A549 (cell line): Measurements from ENCODE around the gene AGTPBP1. TPM values are rescaled to one million over a fixed set of nuclear protein-coding genes. Genes with fewer than 3 reads are reported as not detected.

Source experiments
- ATAC-seq, 2 experiments: fragments of 200-7000 bp in 1 of 2; fragments of >200 bp in 1 of 2; cut with Nextera tagmentation in 1 of 2; cut with Tn5 transposase in 1 of 2; 3 replicates each; pipeline versions ENCODE4 v1.8.0 to v1.9.1; 2018 to 2020; ENCODE audit warnings: mild to moderate bottlenecking in 1 of 2, moderate library complexity in 1 of 2
- CTCF ChIA-PET: fragments of 300-600 bp; sonication (Branson Sonifier 250); formaldehyde crosslinking; extraction: SDS; loops from one replicate; lab custom pipeline; 2021; ENCODE audit warnings: antibody characterized with exemption, inconsistent platforms; lab: Yijun Ruan, JAX
- POLR2A ChIA-PET: fragments of 350-600 bp; formaldehyde crosslinking; extraction: SDS; loops from one replicate; lab custom pipeline; 2021; ENCODE audit warnings: antibody characterized with exemption, inconsistent platforms; lab: Yijun Ruan, JAX
- DNase-seq, 2 experiments: peaks; one replicate each; pipeline versions ENCODE4 v3.0.0 to v3.0.0-alpha.2; 2011 to 2016; ENCODE audit warnings: low read depth in 1 of 2, low spot score in 1 of 2
- FAIRE-seq: peaks from 2 replicates; lab custom pipeline; 2011; peaks lifted over from hg19 to GRCh38; lab: Jason Lieb, UNC
- H3K27ac ChIP-seq, 2 experiments: fragments of >200 bp; sonication (Bioruptor Twin); formaldehyde crosslinking; 3 replicates each; pipeline ENCODE4 v1.5.1; 2016 to 2017
- H3K4me1 ChIP-seq: fragments of >200 bp; sonication (Bioruptor Twin); formaldehyde crosslinking; 3 replicates; pipeline ENCODE4 v1.6.1; 2016
- H3K4me2 ChIP-seq: fragments of >200 bp; sonication (Bioruptor Twin); formaldehyde crosslinking; 3 replicates; pipeline ENCODE4 v1.6.1; 2016
- H3K4me3 ChIP-seq: fragments of >200 bp; sonication (Bioruptor Twin); formaldehyde crosslinking; 3 replicates; pipeline ENCODE4 v1.5.1; 2016
- H3K9me3 ChIP-seq: fragments of >200 bp; sonication (Bioruptor Twin); formaldehyde crosslinking; 3 replicates; pipeline ENCODE4 v1.6.1; 2016
- BCL3 ChIP-seq: fragments of >200 bp; sonication (Bioruptor Twin); formaldehyde crosslinking; IDR thresholded peaks from 3 replicates; pipeline ENCODE4 v1.6.1; 2016
- CBX2 ChIP-seq: fragments of 200-600 bp; sonication (generic); IDR thresholded peaks from 2 replicates; pipeline ENCODE4 v1.6.1; 2016; ENCODE audit warnings: low read depth, mild to moderate bottlenecking, borderline replicate concordance
- CEBPB ChIP-seq, 2 experiments: fragments of >200 bp in 1 of 2; sonication (Bioruptor Twin) in 1 of 2; formaldehyde crosslinking in 1 of 2; IDR thresholded peaks; 2 replicates each; pipeline ENCODE4 v1.6.1; 2012 to 2016
- CHD2 ChIP-seq: fragments of 150-350 bp; IDR thresholded peaks from 2 replicates; pipeline ENCODE4 v1.6.1; 2014; ENCODE audit warnings: low read length; ENCODE audit not compliant: partially characterized antibody
- CHD4 ChIP-seq: fragments of 200-600 bp; sonication (generic); IDR thresholded peaks from 2 replicates; pipeline ENCODE4 v1.6.1; 2016; ENCODE audit warnings: antibody characterized with exemption, mild to moderate bottlenecking, borderline replicate concordance
- FOSL2 ChIP-seq, 2 experiments: fragments of 450-650 bp in 1 of 2; fragments of >200 bp in 1 of 2; sonication (Bioruptor Twin) in 1 of 2; formaldehyde crosslinking; IDR thresholded peaks; 2 replicates each; pipeline versions ENCODE4 v1.5.0 to v1.6.1; 2016 to 2020; ENCODE audit warnings: mild to moderate bottlenecking in 1 of 2, moderate library complexity in 1 of 2
- GATA3 ChIP-seq: IDR thresholded peaks from 2 replicates; pipeline ENCODE4 v1.6.1; 2012; ENCODE audit warnings: borderline replicate concordance
- HEYL ChIP-seq: fragments of 250-450 bp; sonication (Bioruptor Pico); IDR thresholded peaks from 2 replicates; pipeline ENCODE4 v1.8.0; 2021; ENCODE audit warnings: mild to moderate bottlenecking, moderate library complexity
- JUNB ChIP-seq: fragments of >200 bp; sonication (Bioruptor Twin); formaldehyde crosslinking; IDR thresholded peaks from 2 replicates; pipeline ENCODE4 v1.6.1; 2016
- MAZ ChIP-seq: fragments of 150-350 bp; IDR thresholded peaks from 2 replicates; pipeline ENCODE4 v1.6.1; 2014; ENCODE audit warnings: antibody characterized with exemption, low read depth, low read length, borderline replicate concordance
- MYC ChIP-seq: IDR thresholded peaks from 2 replicates; pipeline ENCODE4 v1.6.1; 2012; ENCODE audit warnings: mild to moderate bottlenecking, inconsistent platforms, low read length, improper control_type of control experiment, borderline replicate concordance
- NFE2L2 ChIP-seq: fragments of 150-350 bp; conservative IDR thresholded peaks from 2 replicates; pipeline ENCODE4 v1.6.1; 2014; ENCODE audit warnings: low read length
- NR3C1 ChIP-seq: fragments of >200 bp; sonication (Bioruptor Twin); formaldehyde crosslinking; IDR thresholded peaks from 3 replicates; pipeline ENCODE4 v1.6.1; 2017
- POLR2A ChIP-seq: IDR thresholded peaks from 2 replicates; pipeline ENCODE4 v1.6.1; 2012; ENCODE audit warnings: mild to moderate bottlenecking, low read length
- RAD21 ChIP-seq, 2 experiments: fragments of >200 bp in 1 of 2; sonication (Bioruptor Twin) in 1 of 2; formaldehyde crosslinking in 1 of 2; IDR thresholded peaks in 1 of 2; conservative IDR thresholded peaks in 1 of 2; 2 replicates in 1 of 2; 3 replicates in 1 of 2; pipeline ENCODE4 v1.6.1; 2012 to 2018; ENCODE audit warnings: inconsistent platforms in 1 of 2
- RCOR1 ChIP-seq: fragments of 150-350 bp; IDR thresholded peaks from 2 replicates; pipeline ENCODE4 v1.6.1; 2014; ENCODE audit warnings: antibody characterized with exemption, low read length, low read depth
- RFX5 ChIP-seq: fragments of 450-650 bp; IDR thresholded peaks from 2 replicates; pipeline ENCODE4 v1.7.1; 2014; ENCODE audit warnings: antibody characterized with exemption, mild to moderate bottlenecking, moderate library complexity
- RNF2 ChIP-seq: fragments of 200-600 bp; sonication (generic); IDR thresholded peaks from 2 replicates; pipeline ENCODE4 v1.6.1; 2016; ENCODE audit warnings: low read depth, mild to moderate bottlenecking, antibody characterized with exemption, moderate library complexity, borderline replicate concordance
- SMC3 ChIP-seq: fragments of >200 bp; sonication (Bioruptor Twin); formaldehyde crosslinking; IDR thresholded peaks from 3 replicates; pipeline ENCODE4 v1.6.1; 2018; ENCODE audit warnings: inconsistent platforms
- SREBF2 ChIP-seq: fragments of 450-650 bp; IDR thresholded peaks from 2 replicates; pipeline ENCODE4 v1.6.1; 2014; ENCODE audit warnings: mild to moderate bottlenecking, moderate library complexity
- USF2 ChIP-seq: fragments of 450-650 bp; IDR thresholded peaks from 2 replicates; pipeline ENCODE4 v1.6.1; 2014; ENCODE audit warnings: antibody characterized with exemption
- ZC3H11A ChIP-seq: fragments of 450-650 bp; IDR thresholded peaks from 2 replicates; pipeline ENCODE4 v1.6.1; 2014; ENCODE audit warnings: antibody characterized with exemption, mild to moderate bottlenecking
- ZFP36 ChIP-seq: fragments of 450-650 bp; IDR thresholded peaks from 2 replicates; pipeline ENCODE4 v1.6.1; 2014; ENCODE audit warnings: borderline replicate concordance; ENCODE audit not compliant: partially characterized antibody
- ZSCAN20 ChIP-seq: fragments of 250-450 bp; sonication (Bioruptor Pico); IDR thresholded peaks from 2 replicates; pipeline ENCODE4 v1.8.0; 2022; ENCODE audit warnings: mild to moderate bottlenecking, moderate library complexity
- WGBS: methylation state at CpG from one replicate; pipeline ENCODE4 v1.1.6; 2017; ENCODE audit errors: missing lambda C conversion rate; 5-methylcytosine and 5-hydroxymethylcytosine counted together
- polyA plus RNA-seq, 4 experiments: library from polyadenylated mRNA; depleted of rRNA in 3 of 4; stranded (reverse); fragments of >200 nt; fragmentation: RNase III in 1 of 4; extraction: RNeasy Plus Mini Kit Qiagen cat#74134 plus additional on column Dnase treatment in 1 of 4; gene quantifications; 2 replicates in 3 of 4; 3 replicates in 1 of 4; pipeline ENCODE4 v1.2.3, GENCODE V29; 2011 to 2017
- TF ChIP-seq, protein P1 (sequence below): fragments of 200-600 bp; sonication (generic); IDR thresholded peaks from 2 replicates; pipeline ENCODE4 v1.6.1; 2016; ENCODE audit warnings: antibody characterized with exemption, mild to moderate bottlenecking, moderate library complexity
- TF ChIP-seq, protein P2 (sequence below): IDR thresholded peaks from 2 replicates; pipeline ENCODE4 v1.6.1; 2012; ENCODE audit warnings: low read depth, borderline replicate concordance
- TF ChIP-seq, protein P3 (sequence below): fragments of >200 bp; sonication (Bioruptor Twin); formaldehyde crosslinking; IDR thresholded peaks from 3 replicates; pipeline ENCODE4 v1.5.1; 2016
- TF ChIP-seq, protein P4 (sequence below): IDR thresholded peaks from 2 replicates; pipeline ENCODE4 v1.6.1; 2012

The AGTPBP1 gene
- polyA plus RNA-seq, 2 of the 4 experiments (the other 2 are of a cell fraction), result 8.9 to 18.8 TPM

DNA sequence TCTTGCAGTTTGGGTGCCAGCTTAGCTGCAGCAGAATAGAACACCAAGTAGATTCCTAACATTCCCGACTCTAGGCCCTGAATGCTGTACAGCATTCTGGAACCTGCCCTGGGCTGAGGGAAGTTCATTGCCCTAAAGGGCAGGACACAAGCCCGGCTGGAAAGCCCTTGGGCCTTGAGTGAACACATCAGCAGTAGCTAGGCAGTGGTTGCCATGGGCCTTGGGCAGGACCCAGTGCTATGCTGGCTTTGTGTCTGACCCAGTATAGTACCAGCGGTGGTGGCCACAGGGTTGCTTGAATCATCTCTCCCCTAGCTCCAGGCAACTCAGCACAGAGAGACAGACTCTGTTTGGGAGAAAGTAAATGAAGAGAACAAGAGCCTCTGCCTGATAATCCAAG lies 137.8 kb downstream of the AGTPBP1 start:
- no peak for FAIRE-seq
- no peak overlapping the region for H3K4me3 ChIP-seq
- H3K4me1 ChIP-seq, result no peaks in the 10 kb centered on the region

GRCh38 chr9:85602742-85603141 lies 139.0 kb downstream of the AGTPBP1 start:
- Histone ChIP-seq H3K9me3 (no peaks in the 10 kb centered on the region), H3K4me3 (no peak overlapping the region), H3K4me1 (no peaks in the 10 kb centered on the region), H3K27ac (no peak overlapping the region), H3K4me2 (no peak overlapping the region)
- no peak for DNase-seq
- no peak for FAIRE-seq
- no peak for TF ChIP-seq NFE2L2
- TF ChIP-seq, protein P1, sequence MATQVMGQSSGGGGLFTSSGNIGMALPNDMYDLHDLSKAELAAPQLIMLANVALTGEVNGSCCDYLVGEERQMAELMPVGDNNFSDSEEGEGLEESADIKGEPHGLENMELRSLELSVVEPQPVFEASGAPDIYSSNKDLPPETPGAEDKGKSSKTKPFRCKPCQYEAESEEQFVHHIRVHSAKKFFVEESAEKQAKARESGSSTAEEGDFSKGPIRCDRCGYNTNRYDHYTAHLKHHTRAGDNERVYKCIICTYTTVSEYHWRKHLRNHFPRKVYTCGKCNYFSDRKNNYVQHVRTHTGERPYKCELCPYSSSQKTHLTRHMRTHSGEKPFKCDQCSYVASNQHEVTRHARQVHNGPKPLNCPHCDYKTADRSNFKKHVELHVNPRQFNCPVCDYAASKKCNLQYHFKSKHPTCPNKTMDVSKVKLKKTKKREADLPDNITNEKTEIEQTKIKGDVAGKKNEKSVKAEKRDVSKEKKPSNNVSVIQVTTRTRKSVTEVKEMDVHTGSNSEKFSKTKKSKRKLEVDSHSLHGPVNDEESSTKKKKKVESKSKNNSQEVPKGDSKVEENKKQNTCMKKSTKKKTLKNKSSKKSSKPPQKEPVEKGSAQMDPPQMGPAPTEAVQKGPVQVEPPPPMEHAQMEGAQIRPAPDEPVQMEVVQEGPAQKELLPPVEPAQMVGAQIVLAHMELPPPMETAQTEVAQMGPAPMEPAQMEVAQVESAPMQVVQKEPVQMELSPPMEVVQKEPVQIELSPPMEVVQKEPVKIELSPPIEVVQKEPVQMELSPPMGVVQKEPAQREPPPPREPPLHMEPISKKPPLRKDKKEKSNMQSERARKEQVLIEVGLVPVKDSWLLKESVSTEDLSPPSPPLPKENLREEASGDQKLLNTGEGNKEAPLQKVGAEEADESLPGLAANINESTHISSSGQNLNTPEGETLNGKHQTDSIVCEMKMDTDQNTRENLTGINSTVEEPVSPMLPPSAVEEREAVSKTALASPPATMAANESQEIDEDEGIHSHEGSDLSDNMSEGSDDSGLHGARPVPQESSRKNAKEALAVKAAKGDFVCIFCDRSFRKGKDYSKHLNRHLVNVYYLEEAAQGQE, result no peak
- no peak for TF ChIP-seq CEBPB (IDR thresholded peaks at IDR 0.05)
- no peak for TF ChIP-seq CHD2
- TF ChIP-seq GATA3, result no peak
- TF ChIP-seq FOSL2 (IDR thresholded peaks at IDR 0.05), result no peak
- TF ChIP-seq FOSL2 (CRISPR knock-in tag; IDR thresholded peaks at IDR 0.05), result no peak
- no peak for TF ChIP-seq POLR2A
- no peak for TF ChIP-seq JUNB
- TF ChIP-seq, protein P2, sequence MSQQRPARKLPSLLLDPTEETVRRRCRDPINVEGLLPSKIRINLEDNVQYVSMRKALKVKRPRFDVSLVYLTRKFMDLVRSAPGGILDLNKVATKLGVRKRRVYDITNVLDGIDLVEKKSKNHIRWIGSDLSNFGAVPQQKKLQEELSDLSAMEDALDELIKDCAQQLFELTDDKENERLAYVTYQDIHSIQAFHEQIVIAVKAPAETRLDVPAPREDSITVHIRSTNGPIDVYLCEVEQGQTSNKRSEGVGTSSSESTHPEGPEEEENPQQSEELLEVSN, result no peak
- TF ChIP-seq SREBF2, result no peak
- no peak for TF ChIP-seq ZC3H11A
- no peak for TF ChIP-seq RNF2
- WGBS, result 93% methylated on average over 5 of the region's 6 CpGs
- POLR2A ChIA-PET, result no interaction called here
- CTCF ChIA-PET, result no interaction called here
- no peak for ATAC-seq

More for the DNA sequence above, 137.8 kb downstream of the AGTPBP1 start:
- CTCF ChIA-PET, result interaction anchor here (1.6 kb wide), 1 partner anchor 1207 kb away, joined by 6 read pairs; no protein-coding TSS in a partner anchor
- Histone ChIP-seq H3K27ac (no peak overlapping the region), H3K9me3 (no peaks in the 10 kb centered on the region), H3K4me2 (no peak overlapping the region)
- POLR2A ChIA-PET, result no interaction called here
- no peak for ATAC-seq
- WGBS, result 71% methylated on average over 3 of the region's 3 CpGs
- DNase-seq, result no peak
- TF ChIP-seq ZFP36 (no peak), NR3C1 (no peak), SMC3 (no peak), BCL3 (no peak), RCOR1 (no peak), MYC (no peak), CBX2 (no peak), NFE2L2 (no peak), RAD21 (conservative IDR thresholded peaks at IDR 0.05 in 1 of 2, IDR thresholded peaks at IDR 0.05 in 1 of 2) (no peak), RFX5 (no peak), SREBF2 (no peak), USF2 (no peak), HEYL (CRISPR knock-in tag) (no peak), CHD4 (no peak), ZSCAN20 (CRISPR knock-in tag) (no peak), MAZ (no peak), ZC3H11A (no peak)
- TF ChIP-seq, protein P3, sequence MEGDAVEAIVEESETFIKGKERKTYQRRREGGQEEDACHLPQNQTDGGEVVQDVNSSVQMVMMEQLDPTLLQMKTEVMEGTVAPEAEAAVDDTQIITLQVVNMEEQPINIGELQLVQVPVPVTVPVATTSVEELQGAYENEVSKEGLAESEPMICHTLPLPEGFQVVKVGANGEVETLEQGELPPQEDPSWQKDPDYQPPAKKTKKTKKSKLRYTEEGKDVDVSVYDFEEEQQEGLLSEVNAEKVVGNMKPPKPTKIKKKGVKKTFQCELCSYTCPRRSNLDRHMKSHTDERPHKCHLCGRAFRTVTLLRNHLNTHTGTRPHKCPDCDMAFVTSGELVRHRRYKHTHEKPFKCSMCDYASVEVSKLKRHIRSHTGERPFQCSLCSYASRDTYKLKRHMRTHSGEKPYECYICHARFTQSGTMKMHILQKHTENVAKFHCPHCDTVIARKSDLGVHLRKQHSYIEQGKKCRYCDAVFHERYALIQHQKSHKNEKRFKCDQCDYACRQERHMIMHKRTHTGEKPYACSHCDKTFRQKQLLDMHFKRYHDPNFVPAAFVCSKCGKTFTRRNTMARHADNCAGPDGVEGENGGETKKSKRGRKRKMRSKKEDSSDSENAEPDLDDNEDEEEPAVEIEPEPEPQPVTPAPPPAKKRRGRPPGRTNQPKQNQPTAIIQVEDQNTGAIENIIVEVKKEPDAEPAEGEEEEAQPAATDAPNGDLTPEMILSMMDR, result no peak
- TF ChIP-seq, protein P4, sequence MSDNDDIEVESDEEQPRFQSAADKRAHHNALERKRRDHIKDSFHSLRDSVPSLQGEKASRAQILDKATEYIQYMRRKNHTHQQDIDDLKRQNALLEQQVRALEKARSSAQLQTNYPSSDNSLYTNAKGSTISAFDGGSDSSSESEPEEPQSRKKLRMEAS, result no peak
